NCI-H1105 (cell line): ENCODE results near the gene PIK3R3.
"Not testable (repeated sequence)": the region's sequence is repeated elsewhere in the genome, so short reads cannot be mapped to it uniquely, and the experiment has no call there.

ENCODE experiments used
- DNase-seq: peaks from one replicate; lab custom pipeline; 2025; lab: John Stamatoyannopoulos, UW

The PIK3R3 gene

DNA sequence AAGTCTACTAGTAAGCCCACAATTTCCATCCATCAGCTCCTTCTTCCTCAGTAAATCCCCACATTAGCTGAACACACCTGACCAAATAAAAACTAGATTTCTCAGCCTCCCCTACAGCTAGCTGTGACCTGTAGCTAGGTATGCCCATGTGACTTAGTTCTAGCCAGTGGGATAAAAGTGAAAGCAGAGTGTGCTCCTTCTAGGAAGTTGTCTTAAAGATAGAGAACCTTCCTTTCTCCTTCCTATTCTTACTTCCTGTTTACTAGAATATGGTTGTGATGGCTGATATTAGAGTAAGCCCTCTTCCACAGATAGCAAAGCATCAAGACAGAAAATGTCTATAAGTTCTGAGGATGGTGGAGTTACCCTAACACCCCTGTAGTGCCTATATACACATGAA lies 67.0 kb downstream of the PIK3R3 start:
- no peak for DNase-seq

- DNase-seq = no peak
These were observed 67.7 kb downstream of the PIK3R3 start for GRCh38 chr1:46064708-46065107.

DNA sequence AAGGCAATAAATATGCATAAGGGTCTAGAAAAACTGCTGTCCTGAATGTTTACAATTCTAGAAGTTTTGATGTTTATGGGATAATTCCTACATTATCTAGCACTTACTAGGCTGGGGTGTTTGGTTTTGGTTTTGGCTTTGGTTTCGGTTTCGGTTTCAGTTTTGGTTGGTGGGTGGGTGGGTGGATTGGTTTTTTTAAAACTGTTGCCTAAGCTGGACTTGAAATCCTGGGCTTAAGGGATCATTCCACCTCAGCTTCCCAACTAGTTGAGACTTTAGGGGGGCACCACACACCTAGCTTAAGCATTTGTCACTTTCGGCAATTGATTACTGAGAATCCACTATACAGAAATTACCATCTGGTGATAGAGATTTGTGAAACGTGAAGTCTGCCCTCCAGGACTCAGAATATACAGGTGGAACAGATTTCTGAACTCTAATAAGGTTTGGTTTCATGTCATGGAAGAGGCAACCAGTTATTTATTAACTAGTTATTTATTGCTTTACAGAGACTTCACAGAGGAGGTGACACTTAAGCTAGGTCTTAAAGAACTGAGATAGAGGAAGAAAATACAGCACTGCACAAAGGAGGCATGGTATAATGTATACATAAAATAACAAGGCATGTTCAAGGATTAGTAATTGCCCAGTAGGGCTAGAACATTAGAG lies 69.6 kb downstream of the PIK3R3 start:
- no peak for DNase-seq

- DNase-seq = no peak
These were observed 71.3 kb downstream of the PIK3R3 start for GRCh38 chr1:46061146-46061545.

DNA sequence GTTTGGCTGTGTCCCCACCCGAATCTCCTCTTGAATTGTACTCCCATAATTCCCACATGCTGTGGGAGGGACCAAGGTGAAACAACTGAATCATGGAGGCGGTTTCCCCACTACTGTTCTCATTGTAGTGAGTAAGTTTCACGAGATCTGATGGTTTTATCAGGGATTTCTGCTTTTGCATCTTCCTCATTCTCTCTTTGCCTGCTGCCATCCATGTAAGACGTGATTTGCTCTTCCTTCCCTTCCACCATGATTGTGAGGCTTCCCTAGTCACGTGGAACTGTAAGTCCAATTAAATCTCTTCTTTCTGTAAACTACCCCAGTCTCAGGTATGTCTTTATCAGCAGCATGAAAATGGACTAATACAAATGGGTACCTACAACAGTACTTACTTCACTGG lies 73.5 kb downstream of the PIK3R3 start:
- DNase-seq = no peak

GRCh38 chr1:46057781-46058180 lies 74.6 kb downstream of the PIK3R3 start:
- no peak for DNase-seq

GRCh38 chr1:46057215-46057614 lies 75.2 kb downstream of the PIK3R3 start:
- DNase-seq = not testable (repeated sequence)

DNA sequence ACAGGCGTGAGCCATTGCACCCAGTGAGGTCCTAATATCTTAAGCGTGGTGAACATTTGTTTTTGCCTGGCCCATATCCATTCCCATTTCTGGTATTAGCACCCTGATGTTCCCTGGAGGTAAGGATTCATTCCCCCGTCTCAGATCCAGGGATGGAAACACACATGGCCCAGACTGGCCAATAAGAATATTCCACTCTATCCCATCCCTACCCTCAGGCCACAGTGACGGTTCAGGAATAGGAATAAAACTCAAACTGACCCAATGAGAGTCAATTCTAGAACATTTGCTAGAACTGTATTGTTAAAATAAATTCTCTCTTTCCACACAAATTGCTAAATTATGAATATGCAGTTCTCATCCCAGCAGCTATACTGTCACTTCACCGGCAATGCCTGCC lies 76.1 kb downstream of the PIK3R3 start:
- DNase-seq = no peak

- DNase-seq = no peak
These were observed 78.7 kb downstream of the PIK3R3 start for GRCh38 chr1:46053734-46054133.

DNA sequence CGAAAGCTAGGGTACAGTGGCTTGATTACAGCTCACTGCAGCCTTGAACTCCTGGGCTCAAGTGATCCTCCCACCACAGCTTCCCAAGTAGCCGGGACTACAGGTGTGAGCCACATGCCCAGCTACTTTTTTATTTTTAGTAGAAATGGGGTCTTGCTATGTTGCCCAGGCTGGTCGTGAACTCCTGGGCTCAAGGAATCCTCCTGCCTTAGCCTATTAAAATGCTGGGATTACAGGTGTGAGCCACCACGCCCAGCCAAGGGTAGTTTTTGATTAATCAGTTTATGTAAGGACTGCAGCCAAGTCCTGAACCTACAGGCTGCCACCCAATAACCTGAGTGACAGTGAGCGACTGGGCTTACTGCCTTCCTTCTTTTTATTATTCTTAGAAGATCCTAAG lies 88.3 kb downstream of the PIK3R3 start:
- DNase-seq = no peak

- no peak for DNase-seq
These were observed 88.9 kb downstream of the PIK3R3 start for GRCh38 chr1:46043458-46044017.

DNA sequence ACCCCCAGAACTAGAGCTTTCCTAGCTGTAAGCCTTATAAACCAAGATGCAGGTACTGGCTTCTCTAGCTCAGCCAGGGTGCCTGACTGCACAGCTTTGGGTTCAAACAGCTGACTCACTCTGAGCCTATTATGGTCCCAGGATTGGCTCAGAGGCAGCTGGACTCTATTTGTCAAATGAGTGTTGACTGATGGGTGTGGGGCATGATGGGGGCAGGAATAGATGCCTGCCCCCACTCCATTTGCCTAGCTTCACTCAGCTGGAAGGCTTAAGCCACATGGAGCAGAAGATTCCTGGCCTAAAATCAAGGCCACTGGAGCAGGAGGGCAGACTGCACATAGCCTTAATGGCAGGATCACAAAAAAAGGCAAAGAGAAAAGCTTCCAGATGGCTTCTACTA lies 90.5 kb downstream of the PIK3R3 start:
- peak; percentile 26 for DNase-seq

GRCh38 chr1:46041551-46041950 lies 90.9 kb downstream of the PIK3R3 start:
- peak; percentile 67 for DNase-seq

DNA sequence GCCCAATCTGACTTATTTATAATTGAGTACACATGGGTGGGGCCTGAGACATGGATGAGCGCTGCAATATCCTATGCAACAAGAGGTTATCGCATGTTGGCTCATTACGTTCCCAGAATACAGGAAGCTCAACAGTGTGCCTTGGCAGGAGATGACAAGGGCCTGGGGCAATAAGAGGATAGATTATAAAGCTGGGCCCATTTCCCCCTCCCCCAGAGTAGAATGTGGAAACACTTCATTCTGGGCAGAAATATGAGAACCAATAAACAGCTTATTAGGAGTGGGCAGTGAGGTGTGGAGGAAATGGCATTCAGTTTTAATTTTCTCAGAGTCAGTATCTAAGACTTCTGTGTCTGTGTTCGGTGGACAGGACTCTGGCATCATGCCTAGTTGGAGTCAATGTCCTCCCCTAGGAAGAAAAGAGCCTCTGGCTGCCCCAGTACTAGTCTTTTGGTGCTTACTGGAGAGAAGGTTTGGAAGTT lies 92.8 kb downstream of the PIK3R3 start:
- DNase-seq = peak; percentile 22

- peak; percentile 70 for DNase-seq
These were observed 95.3 kb downstream of the PIK3R3 start for GRCh38 chr1:46036894-46037839.

DNA sequence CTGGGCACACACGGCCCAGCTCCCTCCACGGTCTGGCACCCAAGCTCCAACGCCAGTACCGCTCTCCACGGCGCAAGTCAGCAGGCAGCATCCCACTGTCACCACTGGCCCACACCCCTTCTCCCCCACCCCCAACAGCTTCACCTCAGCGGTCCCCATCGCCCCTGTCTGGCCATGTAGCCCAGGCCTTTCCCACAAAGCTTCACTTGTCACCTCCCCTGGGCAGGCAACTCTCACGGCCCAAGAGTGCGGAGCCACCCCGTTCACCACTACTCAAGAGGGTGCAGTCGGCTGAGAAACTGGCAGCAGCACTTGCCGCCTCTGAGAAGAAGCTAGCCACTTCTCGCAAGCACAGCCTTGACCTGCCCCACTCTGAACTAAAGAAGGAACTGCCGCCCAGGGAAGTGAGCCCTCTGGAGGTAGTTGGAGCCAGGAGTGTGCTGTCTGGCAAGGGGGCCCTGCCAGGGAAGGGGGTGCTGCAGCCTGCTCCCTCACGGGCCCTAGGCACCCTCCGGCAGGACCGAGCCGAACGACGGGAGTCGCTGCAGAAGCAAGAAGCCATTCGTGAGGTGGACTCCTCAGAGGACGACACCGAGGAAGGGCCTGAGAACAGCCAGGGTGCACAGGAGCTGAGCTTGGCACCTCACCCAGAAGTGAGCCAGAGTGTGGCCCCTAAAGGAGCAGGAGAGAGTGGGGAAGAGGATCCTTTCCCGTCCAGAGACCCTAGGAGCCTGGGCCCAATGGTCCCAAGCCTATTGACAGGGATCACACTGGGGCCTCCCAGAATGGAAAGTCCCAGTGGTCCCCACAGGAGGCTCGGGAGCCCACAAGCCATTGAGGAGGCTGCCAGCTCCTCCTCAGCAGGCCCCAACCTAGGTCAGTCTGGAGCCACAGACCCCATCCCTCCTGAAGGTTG lies 97.6 kb downstream of the PIK3R3 start:
- DNase-seq = no peak

- DNase-seq = no peak
These were observed 101.4 kb downstream of the PIK3R3 start for GRCh38 chr1:46030876-46031660.

- DNase-seq = no peak
These were observed 102.2 kb downstream of the PIK3R3 start for GRCh38 chr1:46030074-46030870.

DNA sequence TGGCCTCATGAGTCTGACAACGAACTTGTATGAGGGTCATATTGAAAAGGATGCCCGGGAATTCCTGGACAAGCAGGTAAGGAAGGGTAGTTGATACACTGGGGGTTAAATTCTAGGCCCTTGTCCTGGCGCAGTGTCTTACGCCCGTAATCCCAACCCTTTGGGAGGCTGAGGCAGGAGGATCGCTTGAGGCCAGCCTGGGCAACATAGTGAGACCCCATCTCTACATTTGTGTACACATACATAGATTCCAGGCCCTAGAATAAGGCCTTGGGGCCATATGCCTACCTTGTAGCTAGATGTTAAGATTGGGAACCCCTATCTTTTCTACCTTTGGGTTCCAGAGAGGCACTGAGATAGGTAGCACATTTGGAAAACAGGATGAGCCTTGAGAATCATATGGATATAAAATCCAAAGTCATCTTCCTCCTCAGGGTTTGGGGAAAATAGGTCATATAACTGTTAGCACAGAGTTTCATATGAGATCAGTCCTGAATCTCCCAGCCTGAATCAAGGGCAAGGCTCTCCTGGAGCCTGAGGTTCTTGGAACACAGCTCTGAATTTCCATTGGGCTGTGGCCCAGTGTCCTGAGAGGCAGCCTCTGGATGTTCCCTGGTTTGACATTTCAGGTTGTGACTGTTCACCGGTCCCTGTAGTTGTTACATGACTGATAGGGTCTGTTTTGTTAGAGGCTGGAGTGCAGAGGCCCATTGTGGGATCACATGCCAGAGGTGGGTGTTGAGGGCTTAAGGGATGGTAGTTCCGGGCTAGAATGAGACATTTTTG lies 104.4 kb downstream of the PIK3R3 start:
- no peak for DNase-seq
